HS-27A (cell line): ENCODE data around the gene IFI44.

ENCODE experiments used
- DNase-seq: peaks from one replicate; pipeline ENCODE4 v3.0.0-alpha.2; 2012; ENCODE audit warnings: low read depth, missing footprints

IFI44 gene

GRCh38 chr1:78712467-78713051 lies 62.9 kb downstream of the IFI44 start:
- no peak for DNase-seq

GRCh38 chr1:78713297-78713696 lies 63.7 kb downstream of the IFI44 start:
- DNase-seq, result no peak
